Measurements from ENCODE around the gene PNRC2. TPM values are rescaled to one million over a fixed set of nuclear protein-coding genes. Genes with fewer than 3 reads are reported as not detected.

Gene PNRC2
- total and polyA plus RNA-seq, 12 donors, result 57.6 to 187 (median 136) TPM

- no peak overlapping the region for H3K4me3 ChIP-seq
- no peak for TF ChIP-seq CTCF (IDR thresholded peaks at IDR 0.05)
- TF ChIP-seq POLR2A (IDR thresholded peaks at IDR 0.05), result no peak
- intact Hi-C loops (cut with DNase I), result no loop called here
- 59 to 67% (median 63%) methylated on average over 11 of the region's 11 CpGs for WGBS, 4 donors
- H3K9me3 ChIP-seq (replicated peaks in 1 of 3), result no peaks in the 10 kb centered on the region
- no peaks in the 10 kb centered on the region for H3K27me3 ChIP-seq
- no peak overlapping the region for H3K27ac ChIP-seq
- H3K4me1 ChIP-seq (replicated peaks in 1 of 2), result peaks cover 0 to 7% of the 10 kb centered on the region in 2 donors
- H3K36me3 ChIP-seq (replicated peaks in 1 of 2), result no peaks in the 10 kb centered on the region
- no peak for DNase-seq
These were observed 35.0 kb upstream of the PNRC2 start for GRCh38 chr1:23924601-23925000.

GRCh38 chr1:23925279-23925678 is 34.3 kb upstream of the PNRC2 start:
- no peak overlapping the region for H3K27ac ChIP-seq
- intact Hi-C loops (cut with DNase I), result no loop called here
- DNase-seq, result no peak
- H3K4me1 ChIP-seq (replicated peaks in 1 of 2), result peaks cover 0 to under 1% of the 10 kb centered on the region in 2 donors
- TF ChIP-seq CTCF (IDR thresholded peaks at IDR 0.05), result no peak
- no peak for TF ChIP-seq POLR2A (IDR thresholded peaks at IDR 0.05)
- WGBS, 4 donors, result 79 to 90% (median 86%) methylated on average over 3 of the region's 3 CpGs
- no peaks in the 10 kb centered on the region for H3K27me3 ChIP-seq
- no peaks in the 10 kb centered on the region for H3K36me3 ChIP-seq (replicated peaks in 1 of 2)
- no peak overlapping the region for H3K4me3 ChIP-seq
- H3K9me3 ChIP-seq (replicated peaks in 1 of 3), result no peaks in the 10 kb centered on the region

GRCh38 chr1:23927097-23927496 is 32.5 kb upstream of the PNRC2 start:
- WGBS, 4 donors, result 67 to 77% (median 76%) methylated on average over 1 of the region's 1 CpG; no CpG with 5 or more reads in 1 of the 4 donors

GRCh38 chr1:23928789-23929188 is 30.8 kb upstream of the PNRC2 start:
- intact Hi-C loops (cut with DNase I), result no loop called here
- DNase-seq, result no peak

More at GRCh38 chr1:23927097-23927496, 32.5 kb upstream of the PNRC2 start:
- intact Hi-C loops (cut with DNase I), result no loop called here
- Histone ChIP-seq H3K27me3 (no peaks in the 10 kb centered on the region), H3K9me3 (replicated peaks in 1 of 3) (no peaks in the 10 kb centered on the region), H3K27ac (no peak overlapping the region), H3K36me3 (replicated peaks in 1 of 2) (no peaks in the 10 kb centered on the region), H3K4me1 (replicated peaks in 1 of 2) (no peaks in the 10 kb centered on the region), H3K4me3 (no peak overlapping the region)
- DNase-seq, result no peak
- TF ChIP-seq POLR2A (IDR thresholded peaks at IDR 0.05), result no peak
- no peak for TF ChIP-seq CTCF (IDR thresholded peaks at IDR 0.05)

More at GRCh38 chr1:23928789-23929188, 30.8 kb upstream of the PNRC2 start:
- no peaks in the 10 kb centered on the region for H3K9me3 ChIP-seq (replicated peaks in 1 of 3)
- H3K36me3 ChIP-seq (replicated peaks in 1 of 2), result no peaks in the 10 kb centered on the region
- H3K4me3 ChIP-seq, result no peak overlapping the region
- H3K27ac ChIP-seq, result no peak overlapping the region
- H3K4me1 ChIP-seq (replicated peaks in 1 of 2), result no peaks in the 10 kb centered on the region
- no peaks in the 10 kb centered on the region for H3K27me3 ChIP-seq
- TF ChIP-seq CTCF (IDR thresholded peaks at IDR 0.05) (no peak), POLR2A (IDR thresholded peaks at IDR 0.05) (no peak)
- WGBS, 4 donors, result 69 to 84% (median 80%) methylated on average over 4 of the region's 4 CpGs
